C1 segment of cervical spinal cord (tissue), 14 donors: ENCODE results near the gene SLC25A38.
"Not testable (repeated sequence)": the region's sequence is repeated elsewhere in the genome, so short reads cannot be mapped to it uniquely, and the experiment has no call there.

ENCODE experiments used
- DNase-seq, 14 donors: peaks; one replicate each; lab custom pipeline; 2025; lab: John Stamatoyannopoulos, UW

SLC25A38 gene

GRCh38 chr3:39407259-39407629, 24.1 kb downstream of the SLC25A38 start:
- no peak for DNase-seq

- DNase-seq = no peak
Measured at GRCh38 chr3:39407773-39408492, 24.8 kb downstream of the SLC25A38 start.

DNA sequence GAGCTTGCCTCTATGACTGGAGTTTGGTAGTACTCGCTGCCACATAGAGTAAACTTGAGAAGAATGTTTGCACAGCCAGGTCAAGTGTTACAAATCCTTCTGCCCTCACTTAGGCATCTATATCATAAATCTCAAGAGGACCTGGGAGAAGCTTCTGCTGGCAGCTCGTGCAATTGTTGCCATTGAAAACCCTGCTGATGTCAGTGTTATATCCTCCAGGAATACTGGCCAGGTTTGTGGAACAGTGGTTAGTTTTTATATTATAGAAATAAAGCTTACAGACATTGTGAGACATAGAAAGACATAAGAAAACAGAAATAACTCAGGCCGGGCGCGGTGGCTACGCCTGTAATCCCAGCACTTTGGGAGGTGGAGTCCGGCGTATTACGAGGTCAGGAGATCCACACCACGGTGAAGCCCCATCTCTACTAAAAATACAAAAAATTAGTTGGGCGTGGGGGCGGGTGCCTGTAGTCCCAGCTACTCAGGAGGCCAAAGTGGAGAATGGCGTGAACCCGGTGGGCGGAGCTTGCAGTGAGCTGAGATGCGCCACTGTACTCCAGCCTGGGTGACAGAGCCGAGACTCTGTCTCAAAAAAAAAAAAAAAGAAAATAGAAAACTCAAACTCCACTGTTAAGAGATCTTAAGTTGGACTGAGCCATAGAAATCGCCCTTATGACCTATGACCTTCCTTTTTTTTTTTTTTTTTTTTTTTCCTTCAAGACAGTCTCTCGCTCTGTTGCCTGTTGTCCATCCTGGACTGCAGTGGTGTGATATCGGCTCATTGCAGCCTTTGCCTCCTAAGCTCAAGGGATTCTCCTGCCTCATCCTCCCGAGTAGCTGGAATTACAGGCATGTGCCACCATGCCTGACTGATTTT, 25.6 kb downstream of the SLC25A38 start:
- DNase-seq = no peak

GRCh38 chr3:39409514-39410136, 26.5 kb downstream of the SLC25A38 start:
- no peak for DNase-seq

GRCh38 chr3:39410893-39411292, 27.7 kb downstream of the SLC25A38 start:
- DNase-seq = no peak

DNA sequence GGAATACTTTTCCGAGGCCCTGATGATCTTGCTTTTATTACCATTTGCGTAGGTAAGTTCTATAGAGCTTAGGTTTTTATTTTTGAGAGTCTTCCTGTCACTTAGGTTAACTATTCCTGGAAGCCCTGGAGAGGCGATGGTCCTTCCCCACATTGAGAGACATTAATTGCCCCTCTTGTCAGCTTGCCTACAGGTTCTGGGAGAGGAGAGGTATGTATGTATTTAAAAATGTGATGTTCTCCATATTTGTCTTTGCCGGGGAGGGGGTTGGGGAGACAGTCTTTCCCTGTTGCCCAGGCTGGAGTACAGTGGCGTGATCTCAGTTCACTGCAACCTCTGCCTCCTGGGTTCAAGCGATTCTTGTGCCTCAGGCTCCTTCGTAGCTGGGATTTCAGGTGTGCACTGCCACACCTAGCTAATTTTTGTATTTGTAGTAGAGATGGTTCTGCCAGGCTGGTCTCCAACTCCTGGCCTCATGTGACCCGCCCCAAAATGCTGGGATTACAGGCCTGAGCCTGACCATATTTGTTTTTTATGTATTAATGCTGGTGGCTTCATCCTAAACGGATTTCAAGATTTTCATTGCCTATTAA, 29.6 kb downstream of the SLC25A38 start:
- DNase-seq = no peak

- DNase-seq = no peak
Measured at GRCh38 chr3:39413691-39414420, 30.7 kb downstream of the SLC25A38 start.

DNA sequence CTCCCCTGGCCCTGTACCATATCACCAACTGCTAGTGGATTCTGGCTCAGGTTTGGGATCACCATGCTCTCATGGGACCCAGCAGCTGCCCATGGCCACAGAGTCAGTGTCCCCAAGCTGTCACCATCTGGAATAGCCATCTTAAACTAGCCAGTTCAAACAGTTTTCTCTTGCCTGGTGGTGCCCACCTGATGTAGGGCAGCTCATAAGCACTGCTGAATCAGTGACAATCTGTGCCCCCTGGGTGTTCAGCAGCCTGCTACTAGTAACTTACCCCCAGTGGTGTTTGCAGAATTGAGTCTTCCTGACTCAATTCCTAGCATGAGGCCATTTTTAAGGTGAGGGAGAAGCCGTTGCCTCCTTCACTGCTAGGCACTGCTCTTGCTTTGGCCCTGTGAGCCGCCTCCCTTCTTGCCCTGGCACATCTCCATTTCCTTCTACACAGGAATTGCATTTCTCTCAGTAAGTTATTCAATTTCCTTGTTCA, 31.3 kb downstream of the SLC25A38 start:
- DNase-seq = no peak

- DNase-seq = not testable (repeated sequence)
Measured at GRCh38 chr3:39415302-39415701, 32.1 kb downstream of the SLC25A38 start.

DNA sequence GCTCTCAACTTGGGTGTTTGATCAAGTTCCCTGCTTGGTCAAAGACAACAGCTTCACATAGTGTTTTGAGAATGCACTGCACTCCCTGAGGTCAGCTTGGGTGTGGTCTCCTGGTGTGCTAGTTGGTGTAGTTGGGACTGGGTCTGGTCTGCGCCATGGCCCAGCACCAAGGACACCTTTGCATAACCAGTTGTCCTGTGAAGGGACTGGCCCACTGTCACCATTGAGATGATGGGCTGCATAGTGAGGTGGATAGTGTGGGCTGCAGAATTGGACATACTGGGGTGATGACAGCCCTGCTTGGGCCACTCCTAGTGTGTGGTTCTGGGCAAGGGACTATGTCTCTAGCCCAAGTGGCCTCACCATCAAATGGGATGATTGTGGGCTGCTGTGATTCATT, 32.8 kb downstream of the SLC25A38 start:
- DNase-seq = no peak

- DNase-seq = not testable (repeated sequence)
Measured at GRCh38 chr3:39416998-39417397, 33.8 kb downstream of the SLC25A38 start.

DNA sequence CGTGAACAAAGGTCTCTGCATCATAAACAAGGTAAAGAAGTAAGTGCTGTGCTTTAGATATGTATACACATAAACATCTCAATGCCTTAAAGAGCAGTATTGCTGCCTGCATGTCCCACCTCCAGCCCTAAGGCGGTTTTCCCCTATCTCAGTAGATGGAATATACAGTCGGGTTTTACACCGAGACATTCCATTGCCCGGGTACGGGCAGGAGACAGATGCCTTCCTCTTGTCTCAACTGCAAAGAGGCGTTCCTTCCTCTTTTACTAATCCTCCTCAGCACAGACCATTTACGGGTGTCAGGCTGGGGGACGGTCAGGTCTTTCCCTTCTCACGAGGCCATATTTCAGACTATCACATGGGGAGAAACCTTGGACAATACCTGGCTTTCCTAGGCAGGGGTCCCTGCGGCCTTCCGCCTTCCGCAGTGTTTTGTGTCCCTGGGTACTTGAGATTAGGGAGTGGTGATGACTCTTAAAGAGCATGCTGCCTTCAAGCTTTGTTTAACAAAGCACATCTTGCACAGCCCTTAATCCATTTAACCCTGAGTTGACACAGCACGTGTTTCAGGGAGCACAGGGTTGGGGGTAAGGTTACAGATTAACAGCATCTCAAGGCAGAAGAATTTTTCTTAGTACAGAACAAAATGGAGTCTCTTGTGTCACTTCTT, 35.5 kb downstream of the SLC25A38 start:
- DNase-seq = not testable (repeated sequence)

DNA sequence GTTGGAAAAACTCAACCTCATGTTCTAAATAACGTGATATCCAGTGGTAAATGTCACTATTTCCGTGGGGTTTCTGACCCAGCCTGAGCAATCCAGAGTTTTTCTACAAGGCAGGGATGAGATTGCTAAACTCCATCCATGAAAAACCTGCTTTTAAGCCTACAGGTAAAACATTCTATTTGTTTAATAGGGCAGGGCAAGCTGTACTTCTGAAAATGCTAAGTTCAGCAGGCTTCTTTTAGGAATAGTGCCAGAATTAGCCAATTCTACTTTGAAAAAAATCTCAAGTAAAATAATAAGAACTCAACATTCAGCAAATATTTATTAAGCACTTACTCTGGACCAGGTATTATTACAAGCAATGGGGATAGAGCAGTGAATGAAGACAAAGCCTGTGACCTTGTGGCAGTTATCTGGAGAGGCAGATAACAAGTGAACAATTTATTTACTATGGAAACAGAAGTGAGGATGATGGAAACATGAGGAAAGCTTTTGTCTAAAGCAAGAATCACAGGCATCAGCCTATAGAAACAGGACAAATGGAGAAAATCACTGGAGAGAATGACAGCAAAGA, 36.7 kb downstream of the SLC25A38 start:
- DNase-seq = no peak

- no peak for DNase-seq
Measured at GRCh38 chr3:39420543-39420942, 37.4 kb downstream of the SLC25A38 start.

DNA sequence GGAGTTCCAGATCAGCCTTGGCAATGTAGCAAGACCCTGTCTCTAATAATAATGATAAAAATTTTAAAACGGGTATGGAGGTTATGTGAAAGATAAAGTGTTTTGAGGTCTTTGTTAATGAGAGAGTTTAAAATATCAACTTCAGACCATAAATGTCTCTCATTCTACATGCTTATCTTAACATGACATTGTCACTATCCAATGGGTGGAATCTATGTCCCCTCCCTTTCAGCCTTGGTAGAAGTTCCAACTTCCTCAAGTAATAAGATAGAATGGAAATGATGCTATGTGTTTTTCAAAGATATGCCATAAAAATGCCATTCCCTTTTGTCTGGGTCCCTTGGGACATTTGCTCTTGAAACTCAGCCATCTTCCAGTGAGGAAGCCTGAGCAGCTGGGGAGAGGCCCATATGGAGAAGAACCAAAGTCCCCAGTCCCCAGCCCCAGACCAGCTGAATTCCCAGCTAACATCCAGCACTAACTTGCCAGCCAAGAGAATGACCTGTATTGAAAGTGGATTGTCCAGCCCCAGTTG, 40.3 kb downstream of the SLC25A38 start:
- DNase-seq = no peak

GRCh38 chr3:39426312-39426711, 43.1 kb downstream of the SLC25A38 start:
- no peak for DNase-seq

GRCh38 chr3:39427506-39427905, 44.3 kb downstream of the SLC25A38 start:
- no peak for DNase-seq

DNA sequence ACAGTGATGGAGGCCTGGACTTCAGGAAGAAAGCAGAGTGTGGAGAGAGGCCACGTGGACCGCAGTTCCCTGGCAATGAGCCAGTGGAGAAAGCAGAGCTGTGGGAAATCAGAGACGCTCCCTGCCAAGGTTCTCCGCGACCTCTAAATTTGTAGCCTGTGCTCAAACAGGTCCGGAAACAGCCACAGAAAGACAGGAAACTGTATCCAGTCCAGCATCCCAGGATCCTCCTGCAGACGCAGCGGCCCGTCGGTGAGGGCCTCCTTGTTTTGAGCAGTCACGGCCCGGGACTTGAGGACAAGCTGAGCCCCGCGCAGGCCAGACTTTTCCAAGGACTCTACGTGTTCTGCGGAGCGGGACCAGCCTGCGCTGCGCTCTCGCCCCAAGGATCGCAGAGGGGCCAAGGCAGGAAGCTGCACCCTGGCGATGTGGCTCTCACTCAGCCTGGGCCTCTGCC, 45.6 kb downstream of the SLC25A38 start:
- no peak for DNase-seq

DNA sequence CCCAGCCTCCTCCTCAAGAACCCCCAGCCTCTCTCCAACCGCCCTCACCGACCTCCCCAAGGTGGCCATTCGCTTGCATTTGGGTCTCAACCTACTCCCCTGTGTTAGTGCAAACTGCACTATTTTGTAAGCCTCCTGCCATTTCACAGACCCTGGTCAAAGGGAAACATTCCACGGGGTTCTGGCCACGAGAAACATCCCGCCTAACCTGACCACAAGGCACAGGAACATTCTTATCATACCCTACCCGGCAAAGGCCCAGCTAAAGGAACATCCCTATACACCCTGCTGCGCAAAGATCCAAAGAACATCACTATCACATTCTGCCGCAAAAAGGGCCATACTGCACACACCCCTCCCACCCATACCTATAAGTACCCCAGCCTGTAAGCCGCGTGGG, 46.3 kb downstream of the SLC25A38 start:
- no peak for DNase-seq

- no peak for DNase-seq
Measured at GRCh38 chr3:39432342-39432741, 49.2 kb downstream of the SLC25A38 start.
